Upper lobe of left lung (tissue), 4 donors: ENCODE results near the gene GNB2.

Experiments used
- POLR2A ChIP-seq, 4 donors: fragments of 450-650 bp; IDR thresholded peaks; one replicate each; pipeline ENCODE4 v1.5.1; 2016 to 2017; ENCODE audit warnings: antibody characterized with exemption in 4 of 4, mild to moderate bottlenecking in 2 of 4
- TF ChIP-seq, protein P1 (sequence below), 6 experiments: fragments of 450-650 bp in 4 of 6; fragments of 200-600 bp in 2 of 6; sonication (generic) in 2 of 6; IDR thresholded peaks; one replicate each; pipeline ENCODE4 v1.5.1; 2016 to 2019; ENCODE audit warnings: antibody characterized with exemption in 6 of 6

DNA sequence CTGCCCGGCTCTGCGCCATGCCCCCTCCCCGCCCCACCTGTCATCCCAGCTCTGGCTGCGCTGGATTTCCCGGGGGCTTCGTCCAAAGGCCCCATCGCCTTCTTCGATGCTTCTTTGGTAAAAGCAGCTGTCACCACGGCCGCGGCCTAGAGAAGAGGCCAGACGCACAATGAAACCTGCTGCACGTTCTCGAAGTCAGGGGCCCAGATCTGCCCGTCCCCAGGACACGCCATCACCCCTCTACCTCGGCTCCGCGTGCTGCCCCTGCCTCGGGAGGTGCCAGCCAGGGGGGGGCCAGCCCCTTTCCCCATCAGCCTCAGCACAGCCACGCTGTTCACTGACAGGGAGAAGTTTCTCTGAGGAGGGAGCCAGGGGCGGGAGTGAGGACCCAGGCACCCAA lies 13.7 kb downstream of the GNB2 start:
- TF ChIP-seq POLR2A (IDR thresholded peaks at IDR 0.05) = no peak
- TF ChIP-seq, protein P1, sequence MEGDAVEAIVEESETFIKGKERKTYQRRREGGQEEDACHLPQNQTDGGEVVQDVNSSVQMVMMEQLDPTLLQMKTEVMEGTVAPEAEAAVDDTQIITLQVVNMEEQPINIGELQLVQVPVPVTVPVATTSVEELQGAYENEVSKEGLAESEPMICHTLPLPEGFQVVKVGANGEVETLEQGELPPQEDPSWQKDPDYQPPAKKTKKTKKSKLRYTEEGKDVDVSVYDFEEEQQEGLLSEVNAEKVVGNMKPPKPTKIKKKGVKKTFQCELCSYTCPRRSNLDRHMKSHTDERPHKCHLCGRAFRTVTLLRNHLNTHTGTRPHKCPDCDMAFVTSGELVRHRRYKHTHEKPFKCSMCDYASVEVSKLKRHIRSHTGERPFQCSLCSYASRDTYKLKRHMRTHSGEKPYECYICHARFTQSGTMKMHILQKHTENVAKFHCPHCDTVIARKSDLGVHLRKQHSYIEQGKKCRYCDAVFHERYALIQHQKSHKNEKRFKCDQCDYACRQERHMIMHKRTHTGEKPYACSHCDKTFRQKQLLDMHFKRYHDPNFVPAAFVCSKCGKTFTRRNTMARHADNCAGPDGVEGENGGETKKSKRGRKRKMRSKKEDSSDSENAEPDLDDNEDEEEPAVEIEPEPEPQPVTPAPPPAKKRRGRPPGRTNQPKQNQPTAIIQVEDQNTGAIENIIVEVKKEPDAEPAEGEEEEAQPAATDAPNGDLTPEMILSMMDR (IDR thresholded peaks at IDR 0.05) = no peak
